Neural progenitor cell (in vitro differentiated cells): ENCODE data around the gene LPP. TPM values are rescaled to one million over a fixed set of nuclear protein-coding genes. Genes with fewer than 3 reads are reported as not detected.

Experiments
- DNase-seq: peaks from one replicate; pipeline ENCODE4 v3.0.0-alpha.2; 2016; ENCODE audit warnings: low spot score
- H2AFZ ChIP-seq: fragments of 200-600 bp; sonication (generic); replicated peaks from 2 replicates; pipeline ENCODE4 v1.6.1; 2016; ENCODE audit warnings: antibody characterized with exemption
- H3F3A ChIP-seq: fragments of 200-600 bp; sonication (generic); 2 replicates; pipeline ENCODE4 v1.6.1; 2016; ENCODE audit warnings: antibody characterized with exemption, low read depth
- H3K27ac ChIP-seq: fragments of 200-600 bp; sonication (generic); 2 replicates; pipeline ENCODE4 v1.5.1; 2016; ENCODE audit warnings: mild to moderate bottlenecking
- H3K27me3 ChIP-seq: fragments of 200-600 bp; sonication (generic); 2 replicates; pipeline ENCODE4 v1.6.1; 2016; ENCODE audit warnings: mild to moderate bottlenecking, moderate library complexity
- H3K36me3 ChIP-seq: fragments of 200-600 bp; sonication (generic); 2 replicates; pipeline ENCODE4 v1.5.1; 2016
- H3K4me1 ChIP-seq: fragments of 200-600 bp; sonication (generic); 2 replicates; pipeline ENCODE4 v1.6.1; 2016; ENCODE audit warnings: mixed run types
- H3K4me2 ChIP-seq: fragments of 200-600 bp; sonication (generic); 2 replicates; pipeline ENCODE4 v1.6.1; 2016
- H3K4me3 ChIP-seq: fragments of 200-600 bp; sonication (generic); 2 replicates; pipeline ENCODE4 v1.5.1; 2016
- H3K79me2 ChIP-seq: fragments of 200-600 bp; sonication (generic); 2 replicates; pipeline ENCODE4 v1.6.1; 2016; ENCODE audit warnings: low read depth
- H3K9ac ChIP-seq: fragments of 200-600 bp; sonication (generic); 2 replicates; pipeline ENCODE4 v1.6.1; 2016
- H3K9me3 ChIP-seq: fragments of 200-600 bp; sonication (generic); 2 replicates; pipeline ENCODE4 v1.5.1; 2016; ENCODE audit warnings: low read depth
- H4K20me1 ChIP-seq: fragments of 200-600 bp; sonication (generic); 2 replicates; pipeline ENCODE4 v1.6.1; 2016; ENCODE audit warnings: low read depth
- H3K27ac Mint-ChIP-seq: 3 replicates; pipeline ENCODE4 v1.8.0; 2021; ENCODE audit warnings: mixed read lengths
- H3K27me3 Mint-ChIP-seq: 2 replicates; pipeline ENCODE4 v1.8.0; 2022; ENCODE audit warnings: low read depth, mild to moderate bottlenecking, inconsistent platforms, moderate library complexity, mixed read lengths; ENCODE audit not compliant: insufficient read depth
- H3K36me3 Mint-ChIP-seq: 3 replicates; pipeline ENCODE4 v1.8.0; 2021; ENCODE audit warnings: mixed read lengths
- H3K4me1 Mint-ChIP-seq: 3 replicates; pipeline ENCODE4 v1.8.0; 2021; ENCODE audit warnings: mixed read lengths
- H3K4me3 Mint-ChIP-seq: 3 replicates; pipeline ENCODE4 v1.8.0; 2021; ENCODE audit warnings: mild to moderate bottlenecking, moderate library complexity, mixed read lengths
- H3K9me3 Mint-ChIP-seq: 3 replicates; pipeline ENCODE4 v1.8.0; 2020; ENCODE audit warnings: mixed read lengths
- CTCF ChIP-seq: fragments of 200-600 bp; sonication (generic); IDR thresholded peaks from 2 replicates; pipeline ENCODE4 v1.5.1; 2017; ENCODE audit warnings: antibody characterized with exemption, mild to moderate bottlenecking
- EZH2 ChIP-seq: fragments of 200-600 bp; sonication (generic); IDR thresholded peaks from 2 replicates; pipeline ENCODE4 v1.6.1; 2017; ENCODE audit warnings: antibody characterized with exemption, mild to moderate bottlenecking, moderate library complexity
- EZH2phosphoT487 ChIP-seq: fragments of 200-600 bp; sonication (generic); IDR thresholded peaks from 2 replicates; pipeline ENCODE4 v1.6.1; 2017; ENCODE audit warnings: antibody characterized with exemption
- total RNA-seq: library from RNA; depleted of rRNA; stranded (reverse); fragments of >200 nt; gene quantifications from 2 replicates; pipeline ENCODE4 v1.2.3, GENCODE V29; 2015; ENCODE audit warnings: low replicate concordance

LPP gene
- total RNA-seq, 1 donor from 2014 or later, result 18.9 TPM

GRCh38 chr3:188271226-188271914 lies 117.4 kb downstream of the LPP start:
- no peak overlapping the region for H3K9ac ChIP-seq
- peak overlapping the region; percentile 93 for H3K27ac Mint-ChIP-seq

GRCh38 chr3:188272481-188273372 lies 118.8 kb downstream of the LPP start:
- H3F3A ChIP-seq, result peaks cover 4% of the 10 kb centered on the region
- no peak overlapping the region for H3K4me2 ChIP-seq
- H3K36me3 ChIP-seq, result no peaks in the 10 kb centered on the region
- Mint-ChIP-seq H3K36me3 (peaks cover 14% of the 10 kb centered on the region), H3K4me1 (peaks cover 36% of the 10 kb centered on the region), H3K9me3 (no peaks in the 10 kb centered on the region), H3K4me3 (no peak overlapping the region), H3K27me3 (no peaks in the 10 kb centered on the region), H3K27ac (peak overlapping the region; percentile 21)
- TF ChIP-seq EZH2phosphoT487, result no peak
- no peak for TF ChIP-seq EZH2
- TF ChIP-seq CTCF, result no peak
- no peaks in the 10 kb centered on the region for H3K27me3 ChIP-seq
- no peaks in the 10 kb centered on the region for H4K20me1 ChIP-seq
- no peak for DNase-seq
- H3K4me1 ChIP-seq, result peaks cover 17% of the 10 kb centered on the region
- H3K4me3 ChIP-seq, result no peak overlapping the region
- no peaks in the 10 kb centered on the region for H3K79me2 ChIP-seq
- no peak overlapping the region for H3K9ac ChIP-seq
- H3K9me3 ChIP-seq, result no peaks in the 10 kb centered on the region
- H2AFZ ChIP-seq, result no peak overlapping the region
- H3K27ac ChIP-seq, result no peak overlapping the region

More at GRCh38 chr3:188271226-188271914, 117.4 kb downstream of the LPP start:
- no peaks in the 10 kb centered on the region for H3K9me3 ChIP-seq
- no peak overlapping the region for H3K4me2 ChIP-seq
- peaks cover 26% of the 10 kb centered on the region for H3K4me1 ChIP-seq
- no peaks in the 10 kb centered on the region for H3K27me3 Mint-ChIP-seq
- H3K4me1 Mint-ChIP-seq, result peaks cover 40% of the 10 kb centered on the region
- no peaks in the 10 kb centered on the region for H4K20me1 ChIP-seq
- no peaks in the 10 kb centered on the region for H3K36me3 ChIP-seq
- H3K9me3 Mint-ChIP-seq, result no peaks in the 10 kb centered on the region
- no peaks in the 10 kb centered on the region for H3K79me2 ChIP-seq
- no peak overlapping the region for H3K4me3 Mint-ChIP-seq
- H3K27ac ChIP-seq, result no peak overlapping the region
- H2AFZ ChIP-seq, result no peak overlapping the region
- peaks cover 12% of the 10 kb centered on the region for H3K36me3 Mint-ChIP-seq
- H3F3A ChIP-seq, result peaks cover 8% of the 10 kb centered on the region
- no peak for TF ChIP-seq CTCF
- H3K4me3 ChIP-seq, result no peak overlapping the region
- no peaks in the 10 kb centered on the region for H3K27me3 ChIP-seq
- no peak for DNase-seq

- Mint-ChIP-seq H3K4me1 (peaks cover 44% of the 10 kb centered on the region), H3K36me3 (peaks cover 14% of the 10 kb centered on the region), H3K4me3 (no peak overlapping the region), H3K27me3 (no peaks in the 10 kb centered on the region), H3K27ac (no peak overlapping the region), H3K9me3 (no peaks in the 10 kb centered on the region)
- TF ChIP-seq EZH2 (no peak), EZH2phosphoT487 (no peak), CTCF (no peak)
- Histone ChIP-seq H4K20me1 (no peaks in the 10 kb centered on the region), H3K27ac (no peak overlapping the region), H3K9ac (no peak overlapping the region), H3K4me3 (no peak overlapping the region), H3K36me3 (no peaks in the 10 kb centered on the region), H3K4me2 (no peak overlapping the region), H3K27me3 (no peaks in the 10 kb centered on the region), H2AFZ (no peak overlapping the region), H3K4me1 (peaks cover 5% of the 10 kb centered on the region), H3K79me2 (no peaks in the 10 kb centered on the region), H3K9me3 (no peaks in the 10 kb centered on the region), H3F3A (no peaks in the 10 kb centered on the region)
- no peak for DNase-seq
These were observed 120.4 kb downstream of the LPP start for GRCh38 chr3:188274249-188274915.
